ENCODE measurements around the gene CADPS2.

The CADPS2 gene

DNA sequence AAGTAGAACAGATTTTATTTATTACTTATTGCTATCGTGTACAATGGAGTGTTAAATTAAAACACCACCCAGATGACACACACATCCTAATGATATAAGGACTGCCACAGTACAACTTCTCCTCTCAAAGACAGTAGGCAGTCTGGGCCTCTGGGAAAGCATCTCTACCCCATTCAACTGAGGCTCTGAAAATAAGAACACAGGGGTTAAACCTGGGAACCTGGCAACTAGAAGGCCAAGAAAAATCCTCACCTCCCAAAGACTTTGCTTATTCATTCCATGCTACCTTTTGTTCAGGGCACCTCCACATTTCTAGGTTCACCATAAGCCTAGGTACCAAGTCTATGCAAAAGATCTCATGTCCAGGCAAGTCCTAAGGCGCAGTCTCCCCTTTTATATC, 456.3 kb downstream of the CADPS2 start:
- TF ChIP-seq, protein P1, sequence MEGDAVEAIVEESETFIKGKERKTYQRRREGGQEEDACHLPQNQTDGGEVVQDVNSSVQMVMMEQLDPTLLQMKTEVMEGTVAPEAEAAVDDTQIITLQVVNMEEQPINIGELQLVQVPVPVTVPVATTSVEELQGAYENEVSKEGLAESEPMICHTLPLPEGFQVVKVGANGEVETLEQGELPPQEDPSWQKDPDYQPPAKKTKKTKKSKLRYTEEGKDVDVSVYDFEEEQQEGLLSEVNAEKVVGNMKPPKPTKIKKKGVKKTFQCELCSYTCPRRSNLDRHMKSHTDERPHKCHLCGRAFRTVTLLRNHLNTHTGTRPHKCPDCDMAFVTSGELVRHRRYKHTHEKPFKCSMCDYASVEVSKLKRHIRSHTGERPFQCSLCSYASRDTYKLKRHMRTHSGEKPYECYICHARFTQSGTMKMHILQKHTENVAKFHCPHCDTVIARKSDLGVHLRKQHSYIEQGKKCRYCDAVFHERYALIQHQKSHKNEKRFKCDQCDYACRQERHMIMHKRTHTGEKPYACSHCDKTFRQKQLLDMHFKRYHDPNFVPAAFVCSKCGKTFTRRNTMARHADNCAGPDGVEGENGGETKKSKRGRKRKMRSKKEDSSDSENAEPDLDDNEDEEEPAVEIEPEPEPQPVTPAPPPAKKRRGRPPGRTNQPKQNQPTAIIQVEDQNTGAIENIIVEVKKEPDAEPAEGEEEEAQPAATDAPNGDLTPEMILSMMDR (IDR thresholded peaks at IDR 0.05; ENCODE audit: unreplicated experiment in 3 of 3), result no peak
- no peaks in the 10 kb centered on the region for H3K27me3 Mint-ChIP-seq (ENCODE audit: low read depth)
- H3K9me3 Mint-ChIP-seq, result no peaks in the 10 kb centered on the region
- no peak overlapping the region for H3K4me3 Mint-ChIP-seq
- peaks cover 5% of the 10 kb centered on the region for H3K4me1 Mint-ChIP-seq
- H3K36me3 Mint-ChIP-seq (ENCODE audit: low read depth), result no peaks in the 10 kb centered on the region
- H3K27ac Mint-ChIP-seq, result no peak overlapping the region

DNA sequence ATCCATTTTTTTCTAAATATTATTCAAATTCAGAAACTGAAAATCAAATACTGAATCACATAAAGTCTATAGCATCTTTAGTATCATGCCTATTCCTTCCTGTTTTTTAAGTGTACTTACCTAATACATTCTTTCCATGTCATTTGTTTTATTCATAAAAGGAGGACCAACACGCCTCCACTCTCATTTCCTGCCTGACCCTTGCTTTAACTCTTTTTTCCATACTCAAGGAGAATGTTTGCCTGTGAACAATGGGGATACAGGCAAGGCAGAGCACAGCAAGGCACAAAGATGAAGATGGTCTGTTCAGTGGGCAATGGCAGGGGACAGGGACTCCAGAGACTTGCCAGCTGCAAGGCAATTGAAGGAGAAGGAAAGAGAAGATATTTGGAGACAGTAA, 460.5 kb downstream of the CADPS2 start:
- Mint-ChIP-seq H3K27ac (no peak overlapping the region), H3K9me3 (no peaks in the 10 kb centered on the region), H3K27me3 (ENCODE audit: low read depth) (no peaks in the 10 kb centered on the region), H3K36me3 (ENCODE audit: low read depth) (no peaks in the 10 kb centered on the region), H3K4me1 (peaks cover 4% of the 10 kb centered on the region), H3K4me3 (no peak overlapping the region)
- TF ChIP-seq, protein P1 (IDR thresholded peaks at IDR 0.05; ENCODE audit: unreplicated experiment in 3 of 3), result no peak

DNA sequence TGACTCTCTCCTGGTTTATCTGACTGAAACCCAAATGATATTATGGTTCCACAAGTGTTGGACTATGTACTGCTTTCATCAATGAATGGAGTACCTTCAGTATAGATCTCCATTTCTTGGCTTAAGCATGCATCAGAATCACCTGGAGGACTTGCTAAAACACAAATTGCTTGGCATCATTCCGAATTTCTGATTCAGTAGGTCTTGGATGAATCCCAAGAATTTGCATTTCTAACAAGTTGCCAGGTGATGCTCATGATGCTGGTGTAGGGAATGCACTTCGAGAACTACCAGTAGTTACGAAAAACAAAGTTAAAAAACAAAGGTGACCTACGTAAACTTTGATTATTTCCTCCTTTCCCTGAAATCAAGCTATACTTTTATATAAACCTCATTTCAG, 462.7 kb downstream of the CADPS2 start:
- no peaks in the 10 kb centered on the region for H3K27me3 Mint-ChIP-seq (ENCODE audit: low read depth)
- TF ChIP-seq, protein P1 (IDR thresholded peaks at IDR 0.05; ENCODE audit: unreplicated experiment in 3 of 3), result no peak
- no peaks in the 10 kb centered on the region for H3K36me3 Mint-ChIP-seq (ENCODE audit: low read depth)
- H3K27ac Mint-ChIP-seq, result no peak overlapping the region
- peaks cover 6% of the 10 kb centered on the region for H3K4me1 Mint-ChIP-seq
- H3K9me3 Mint-ChIP-seq, result no peaks in the 10 kb centered on the region
- H3K4me3 Mint-ChIP-seq, result no peak overlapping the region

DNA sequence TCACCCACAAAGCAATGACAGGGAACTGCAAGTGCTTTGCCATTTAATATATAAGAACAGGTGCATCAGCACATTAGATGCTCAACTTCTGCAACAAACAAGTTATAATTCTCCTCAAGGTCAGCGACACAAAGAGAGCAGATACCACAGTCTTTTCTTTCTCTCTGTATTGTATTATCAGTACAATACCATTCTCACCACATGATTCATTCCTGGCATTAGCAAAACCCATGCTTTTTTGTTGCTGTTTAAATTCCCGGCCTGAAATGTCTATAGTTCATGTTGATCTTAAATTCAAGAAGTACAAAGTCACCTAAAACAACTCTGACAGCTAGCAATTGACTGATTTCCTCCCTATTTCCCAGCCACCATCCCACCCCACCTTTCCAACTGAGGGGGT, 469.9 kb downstream of the CADPS2 start:
- no peaks in the 10 kb centered on the region for H3K36me3 Mint-ChIP-seq (ENCODE audit: low read depth)
- H3K9me3 Mint-ChIP-seq, result no peaks in the 10 kb centered on the region
- TF ChIP-seq, protein P1 (IDR thresholded peaks at IDR 0.05; ENCODE audit: unreplicated experiment in 3 of 3), result no peak
- H3K4me1 Mint-ChIP-seq, result peaks cover 50% of the 10 kb centered on the region
- no peaks in the 10 kb centered on the region for H3K27me3 Mint-ChIP-seq (ENCODE audit: low read depth)
- H3K4me3 Mint-ChIP-seq, result no peak overlapping the region
- peak overlapping the region in 1 of 3 experiments; percentile 16 for H3K27ac Mint-ChIP-seq

DNA sequence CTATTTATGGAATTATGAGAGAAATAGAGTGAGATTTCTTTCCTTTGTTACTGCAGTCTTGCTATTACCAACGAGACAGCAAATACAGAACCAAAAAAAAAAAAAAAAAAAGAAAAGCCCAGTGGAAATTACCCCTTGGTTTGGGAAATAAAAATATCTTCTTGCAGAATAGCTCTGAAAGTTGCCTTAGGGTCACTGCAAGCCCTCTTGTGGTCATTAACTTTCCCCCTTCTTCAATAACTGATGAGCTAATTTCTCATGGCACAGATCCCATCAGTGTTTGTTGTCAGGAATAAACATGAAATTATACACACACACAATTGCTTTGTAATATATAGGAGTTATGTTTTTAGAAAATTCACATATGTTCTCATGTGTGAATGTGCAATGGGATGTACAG, 470.8 kb downstream of the CADPS2 start:
- Mint-ChIP-seq H3K4me1 (peaks cover 50% of the 10 kb centered on the region), H3K27me3 (ENCODE audit: low read depth) (no peaks in the 10 kb centered on the region), H3K9me3 (no peaks in the 10 kb centered on the region), H3K36me3 (ENCODE audit: low read depth) (no peaks in the 10 kb centered on the region), H3K4me3 (no peak overlapping the region), H3K27ac (no peak overlapping the region)
- TF ChIP-seq, protein P1 (IDR thresholded peaks at IDR 0.05; ENCODE audit: unreplicated experiment in 3 of 3), result no peak

DNA sequence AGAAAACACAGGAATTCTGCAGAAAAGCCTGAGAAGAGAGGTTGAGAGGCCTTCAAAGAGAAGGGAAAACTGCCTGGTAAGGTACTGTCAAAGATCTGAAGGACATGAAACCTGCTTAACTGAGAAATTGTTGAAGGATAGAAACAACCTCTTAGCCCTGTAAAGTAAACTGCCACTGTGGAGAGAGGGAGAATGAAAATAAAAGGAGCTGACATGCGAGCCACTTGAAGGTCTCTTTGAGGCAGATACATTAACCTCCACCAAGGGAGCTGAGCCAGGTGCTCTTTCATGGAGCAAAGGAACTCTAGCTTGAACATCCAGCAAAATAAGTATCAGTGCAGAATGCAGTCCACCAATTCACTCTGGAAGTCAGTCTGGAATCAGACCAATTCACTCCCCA, 472.9 kb downstream of the CADPS2 start:
- Mint-ChIP-seq H3K4me1 (peaks cover 42% of the 10 kb centered on the region), H3K27ac (no peak overlapping the region), H3K4me3 (no peak overlapping the region), H3K9me3 (no peaks in the 10 kb centered on the region), H3K36me3 (ENCODE audit: low read depth) (no peaks in the 10 kb centered on the region), H3K27me3 (ENCODE audit: low read depth) (no peaks in the 10 kb centered on the region)
- TF ChIP-seq, protein P1 (IDR thresholded peaks at IDR 0.05; ENCODE audit: unreplicated experiment in 3 of 3), result no peak

Measured in nephron (organoid).